Measurements from ENCODE around the gene KRT20. TPM values are rescaled to one million over a fixed set of nuclear protein-coding genes. Genes with fewer than 3 reads are reported as not detected.

KRT20 gene
- total RNA-seq, 1 donor from 2014 or later: 13.0 TPM

DNA sequence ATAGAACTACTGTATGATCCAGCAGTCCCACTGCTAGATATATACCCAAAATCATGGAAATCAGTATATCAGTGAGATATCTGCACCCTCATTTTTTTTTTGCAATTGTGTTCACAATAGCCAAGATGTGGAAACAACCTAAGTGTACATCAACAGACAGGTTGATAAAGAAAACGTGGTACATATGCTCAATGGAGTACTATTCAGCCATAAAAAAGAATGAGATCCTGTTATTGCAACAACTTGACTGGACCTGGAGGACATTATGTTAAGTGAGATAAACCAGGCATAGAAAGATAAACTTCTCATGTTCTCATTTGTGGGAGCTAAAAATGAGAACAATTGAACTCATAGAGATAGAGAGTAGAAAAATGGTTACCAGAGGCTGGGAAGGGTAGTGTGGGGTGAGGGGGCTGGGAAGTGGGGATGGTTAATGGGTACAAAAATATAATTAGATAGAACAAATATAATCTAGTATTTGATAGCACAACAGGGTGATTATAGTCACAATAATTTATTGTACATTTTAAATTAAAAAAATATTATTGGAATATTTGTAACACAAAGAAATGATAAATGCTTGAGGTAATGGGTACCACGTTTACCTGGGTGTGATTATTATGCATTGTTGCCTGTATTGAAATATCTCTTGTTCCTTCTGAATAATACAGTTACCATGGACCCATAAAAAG, 54.8 kb downstream of the KRT20 start:
- DNase-seq (ENCODE audit: extremely low spot score, unreplicated experiment): no peak
- H3K27ac Mint-ChIP-seq: no peak overlapping the region
- no peaks in the 10 kb centered on the region for H3K4me1 Mint-ChIP-seq (ENCODE audit: unreplicated experiment)
- peaks cover 13% of the 10 kb centered on the region for H3K36me3 Mint-ChIP-seq
- TF ChIP-seq, protein P1, sequence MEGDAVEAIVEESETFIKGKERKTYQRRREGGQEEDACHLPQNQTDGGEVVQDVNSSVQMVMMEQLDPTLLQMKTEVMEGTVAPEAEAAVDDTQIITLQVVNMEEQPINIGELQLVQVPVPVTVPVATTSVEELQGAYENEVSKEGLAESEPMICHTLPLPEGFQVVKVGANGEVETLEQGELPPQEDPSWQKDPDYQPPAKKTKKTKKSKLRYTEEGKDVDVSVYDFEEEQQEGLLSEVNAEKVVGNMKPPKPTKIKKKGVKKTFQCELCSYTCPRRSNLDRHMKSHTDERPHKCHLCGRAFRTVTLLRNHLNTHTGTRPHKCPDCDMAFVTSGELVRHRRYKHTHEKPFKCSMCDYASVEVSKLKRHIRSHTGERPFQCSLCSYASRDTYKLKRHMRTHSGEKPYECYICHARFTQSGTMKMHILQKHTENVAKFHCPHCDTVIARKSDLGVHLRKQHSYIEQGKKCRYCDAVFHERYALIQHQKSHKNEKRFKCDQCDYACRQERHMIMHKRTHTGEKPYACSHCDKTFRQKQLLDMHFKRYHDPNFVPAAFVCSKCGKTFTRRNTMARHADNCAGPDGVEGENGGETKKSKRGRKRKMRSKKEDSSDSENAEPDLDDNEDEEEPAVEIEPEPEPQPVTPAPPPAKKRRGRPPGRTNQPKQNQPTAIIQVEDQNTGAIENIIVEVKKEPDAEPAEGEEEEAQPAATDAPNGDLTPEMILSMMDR (conservative IDR thresholded peaks at IDR 0.05): no peak
- no peaks in the 10 kb centered on the region for H3K9me3 Mint-ChIP-seq
- H3K4me3 Mint-ChIP-seq: no peak overlapping the region
- H3K27me3 Mint-ChIP-seq: no peaks in the 10 kb centered on the region

DNA sequence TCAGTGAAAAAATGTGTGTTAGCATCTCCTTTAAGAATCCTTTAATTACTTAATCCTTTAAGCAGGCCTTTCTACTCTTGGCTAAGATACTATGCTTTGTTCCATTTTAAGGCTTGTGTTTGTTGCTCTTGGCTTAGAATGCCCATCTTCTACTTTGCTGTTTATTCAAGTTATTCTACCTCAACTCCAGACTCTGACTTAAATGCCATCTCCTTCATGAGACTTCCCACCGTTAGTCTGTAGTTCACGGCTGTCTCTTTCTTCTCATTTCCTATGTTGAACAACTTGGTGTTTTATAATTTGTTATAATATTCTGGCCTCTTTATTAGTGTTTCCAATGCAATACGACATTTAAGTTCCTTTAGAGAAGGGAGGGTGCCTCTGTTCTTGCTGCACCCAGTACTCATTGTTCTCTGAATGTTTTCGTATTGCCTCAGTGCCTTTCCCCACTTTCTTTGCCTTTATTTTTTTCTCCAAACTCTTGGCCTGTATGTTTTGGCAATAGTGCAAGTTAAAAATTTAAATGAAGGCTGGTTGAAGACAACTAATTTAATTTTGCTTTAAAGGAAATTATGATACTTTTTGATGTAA, 56.5 kb downstream of the KRT20 start:
- Mint-ChIP-seq H3K27ac (no peak overlapping the region), H3K9me3 (no peaks in the 10 kb centered on the region), H3K4me1 (ENCODE audit: unreplicated experiment) (no peaks in the 10 kb centered on the region), H3K36me3 (peaks cover 12% of the 10 kb centered on the region), H3K4me3 (no peak overlapping the region), H3K27me3 (no peaks in the 10 kb centered on the region)
- DNase-seq (ENCODE audit: extremely low spot score, unreplicated experiment): no peak
- TF ChIP-seq, protein P1 (conservative IDR thresholded peaks at IDR 0.05): no peak

DNA sequence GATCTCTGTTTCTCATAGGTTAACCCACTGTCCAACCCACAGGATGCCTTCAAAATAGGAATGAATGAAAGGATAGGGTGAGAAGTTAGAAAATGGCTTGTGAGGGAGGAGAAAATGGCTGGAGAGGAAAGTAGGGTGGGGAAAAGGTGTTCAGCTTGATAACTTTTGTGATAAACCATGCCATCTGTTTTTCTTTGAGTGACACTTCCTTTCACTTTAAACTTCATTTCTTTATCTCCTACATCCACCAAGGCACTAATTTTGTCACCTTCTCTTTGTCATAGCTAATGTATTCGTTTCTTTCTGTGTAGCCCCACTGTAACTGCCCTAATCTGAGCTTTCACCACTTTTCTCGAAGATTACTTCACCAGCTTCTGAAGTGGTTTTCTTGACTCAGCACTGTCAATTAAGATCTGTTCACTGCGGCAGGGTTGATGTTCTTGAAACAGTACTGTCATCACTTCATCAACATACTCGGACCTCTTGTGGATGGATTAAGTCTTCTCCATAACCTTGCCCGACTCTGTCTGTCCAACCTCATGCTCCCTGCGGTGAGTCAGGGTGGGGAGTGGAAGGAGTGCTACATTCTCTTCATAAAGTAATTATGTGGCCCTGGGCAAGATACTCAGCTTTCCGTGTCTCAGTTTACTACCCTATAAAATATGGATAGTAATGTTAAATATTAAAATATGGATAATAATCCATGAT, 57.1 kb downstream of the KRT20 start:
- no peaks in the 10 kb centered on the region for H3K27me3 Mint-ChIP-seq

More for the DNA sequence above, 57.1 kb downstream of the KRT20 start:
- no peaks in the 10 kb centered on the region for H3K4me1 Mint-ChIP-seq (ENCODE audit: unreplicated experiment)
- H3K27ac Mint-ChIP-seq: no peak overlapping the region
- no peaks in the 10 kb centered on the region for H3K9me3 Mint-ChIP-seq
- TF ChIP-seq, protein P1 (conservative IDR thresholded peaks at IDR 0.05): no peak
- H3K36me3 Mint-ChIP-seq: peaks cover 9% of the 10 kb centered on the region
- DNase-seq (ENCODE audit: extremely low spot score, unreplicated experiment): no peak
- H3K4me3 Mint-ChIP-seq: peak overlapping the region; percentile 14

Other genes with a start within 250 kb of the KRT20 start
- gene SMARCE1, start 237.4 kb downstream of the KRT20 start, total RNA-seq (ENCODE audit: low replicate concordance): 134 and 171 TPM in 2 replicates
- gene KRT222, start 220.1 kb downstream of the KRT20 start, total RNA-seq (ENCODE audit: low replicate concordance): 0.34 and 0.74 TPM in 2 replicates
- gene KRT24, start 181.5 kb downstream of the KRT20 start, total RNA-seq (ENCODE audit: low replicate concordance): 0.43 TPM in 1 of 2 replicates, not detected in the other
- not detected in 2 replicates for gene KRT25, start 129.9 kb downstream of the KRT20 start, total RNA-seq (ENCODE audit: low replicate concordance)
- not detected in 2 replicates for gene KRT26, start 113.0 kb downstream of the KRT20 start, total RNA-seq (ENCODE audit: low replicate concordance)
- gene KRT27, start 102.7 kb downstream of the KRT20 start, total RNA-seq (ENCODE audit: low replicate concordance): not detected in 2 replicates
- 0.21 TPM in 1 of 2 replicates, not detected in the other for gene KRT28, start 85.3 kb downstream of the KRT20 start, total RNA-seq (ENCODE audit: low replicate concordance)
- gene KRT10, start 62.6 kb downstream of the KRT20 start, total RNA-seq (ENCODE audit: low replicate concordance): 60.2 and 83.0 TPM in 2 replicates
- gene KRT12, start 18.0 kb downstream of the KRT20 start, total RNA-seq (ENCODE audit: low replicate concordance): not detected in 2 replicates
- 49.7 and 464 TPM in 2 replicates for gene KRT23, start 52.4 kb upstream of the KRT20 start, total RNA-seq (ENCODE audit: low replicate concordance)
- 0.70 and 1.0 TPM in 2 replicates for gene KRT39, start 81.7 kb upstream of the KRT20 start, total RNA-seq (ENCODE audit: low replicate concordance)
- 2.3 and 5.5 TPM in 2 replicates for gene KRT40, start 99.1 kb upstream of the KRT20 start, total RNA-seq (ENCODE audit: low replicate concordance)
- not detected in 2 replicates for gene KRTAP3-3, start 108.9 kb upstream of the KRT20 start, total RNA-seq (ENCODE audit: low replicate concordance)
- not detected in 2 replicates for gene KRTAP3-2, start 114.7 kb upstream of the KRT20 start, total RNA-seq (ENCODE audit: low replicate concordance)
- gene KRTAP3-1, start 123.9 kb upstream of the KRT20 start, total RNA-seq (ENCODE audit: low replicate concordance): 1.7 TPM in 1 of 2 replicates, not detected in the other
- gene KRTAP1-5, start 142.0 kb upstream of the KRT20 start, total RNA-seq (ENCODE audit: low replicate concordance): not detected in 2 replicates
- gene KRTAP1-4, start 145.0 kb upstream of the KRT20 start, total RNA-seq (ENCODE audit: low replicate concordance): not detected in 2 replicates
- gene KRTAP1-3, start 149.6 kb upstream of the KRT20 start, total RNA-seq (ENCODE audit: low replicate concordance): not detected in 2 replicates
- not detected in 2 replicates for gene KRTAP1-1, start 156.2 kb upstream of the KRT20 start, total RNA-seq (ENCODE audit: low replicate concordance)
- not detected in 2 replicates for gene KRTAP2-1, start 162.1 kb upstream of the KRT20 start, total RNA-seq (ENCODE audit: low replicate concordance)
- not detected in 2 replicates for gene KRTAP2-2, start 170.0 kb upstream of the KRT20 start, total RNA-seq (ENCODE audit: low replicate concordance)
- gene KRTAP2-3, start 174.9 kb upstream of the KRT20 start, total RNA-seq (ENCODE audit: low replicate concordance): 0.98 TPM in 1 of 2 replicates, not detected in the other
- not detected in 2 replicates for gene KRTAP2-4, start 180.6 kb upstream of the KRT20 start, total RNA-seq (ENCODE audit: low replicate concordance)
- gene KRTAP4-7, start 198.9 kb upstream of the KRT20 start, total RNA-seq (ENCODE audit: low replicate concordance): not detected in 2 replicates
- not detected in 2 replicates for gene KRTAP4-8, start 212.9 kb upstream of the KRT20 start, total RNA-seq (ENCODE audit: low replicate concordance)
- gene KRTAP4-16, start 217.0 kb upstream of the KRT20 start, total RNA-seq (ENCODE audit: low replicate concordance): not detected in 2 replicates
- not detected in 2 replicates for gene KRTAP4-9, start 220.1 kb upstream of the KRT20 start, total RNA-seq (ENCODE audit: low replicate concordance)
- not detected in 2 replicates for gene KRTAP4-11, start 233.1 kb upstream of the KRT20 start, total RNA-seq (ENCODE audit: low replicate concordance)
- not detected in 2 replicates for gene KRTAP4-12, start 238.9 kb upstream of the KRT20 start, total RNA-seq (ENCODE audit: low replicate concordance)